Mucosa of rectum (tissue), 2 donors: Measurements from ENCODE around the gene SLC25A39.
A peak's percentile ranks its signal among the peaks of the same experiment; 100 is the strongest.

Source experiments
- H3K27ac ChIP-seq, 2 donors: one replicate each; pipeline ENCODE4 v1.7.0; 2013; ENCODE audit warnings: inconsistent platforms in 2 of 2, low read depth in 2 of 2, low read length in 2 of 2
- H3K27me3 ChIP-seq, 2 donors: one replicate each; pipeline ENCODE4 v1.7.0; 2013; ENCODE audit warnings: low read length in 2 of 2; ENCODE audit not compliant: control insufficient read depth in 2 of 2, insufficient read depth in 2 of 2
- H3K36me3 ChIP-seq, 2 donors: one replicate each; pipeline ENCODE4 v1.7.0; 2013; ENCODE audit warnings: low read length in 2 of 2; ENCODE audit not compliant: control insufficient read depth in 2 of 2, insufficient read depth in 2 of 2
- H3K4me1 ChIP-seq, 2 donors: one replicate each; pipeline ENCODE4 v1.7.0; 2013; ENCODE audit warnings: low read length in 2 of 2, mild to moderate bottlenecking in 1 of 2; ENCODE audit not compliant: control insufficient read depth in 2 of 2, insufficient read depth in 2 of 2
- H3K4me3 ChIP-seq, 2 donors: one replicate each; pipeline ENCODE4 v1.7.0; 2013; ENCODE audit warnings: low read length in 2 of 2
- H3K9ac ChIP-seq, 2 donors: one replicate each; pipeline ENCODE4 v1.7.0; 2013; ENCODE audit warnings: low read length in 2 of 2, low read depth in 1 of 2, mild to moderate bottlenecking in 1 of 2
- H3K9me3 ChIP-seq, 2 donors: one replicate each; pipeline ENCODE4 v1.7.0; 2013; ENCODE audit warnings: low read length in 2 of 2; ENCODE audit not compliant: control insufficient read depth in 2 of 2
- donor health status: healthy.
- donor health status: Normal muscosa, but diverticular disease.

Gene SLC25A39

GRCh38 chr17:44353672-44354331 lies 29.2 kb upstream of the SLC25A39 start:
- H3K27ac ChIP-seq = no peak overlapping the region
- peaks cover 0 to 3% of the 10 kb centered on the region in 2 donors for H3K27me3 ChIP-seq
- H3K4me1 ChIP-seq = no peaks in the 10 kb centered on the region
- peak overlapping the region; percentile 43 to 44 for H3K4me3 ChIP-seq
- H3K9me3 ChIP-seq = no peaks in the 10 kb centered on the region
- peaks cover 33 to 38% of the 10 kb centered on the region in 2 donors for H3K36me3 ChIP-seq
- H3K9ac ChIP-seq = no peak overlapping the region

DNA sequence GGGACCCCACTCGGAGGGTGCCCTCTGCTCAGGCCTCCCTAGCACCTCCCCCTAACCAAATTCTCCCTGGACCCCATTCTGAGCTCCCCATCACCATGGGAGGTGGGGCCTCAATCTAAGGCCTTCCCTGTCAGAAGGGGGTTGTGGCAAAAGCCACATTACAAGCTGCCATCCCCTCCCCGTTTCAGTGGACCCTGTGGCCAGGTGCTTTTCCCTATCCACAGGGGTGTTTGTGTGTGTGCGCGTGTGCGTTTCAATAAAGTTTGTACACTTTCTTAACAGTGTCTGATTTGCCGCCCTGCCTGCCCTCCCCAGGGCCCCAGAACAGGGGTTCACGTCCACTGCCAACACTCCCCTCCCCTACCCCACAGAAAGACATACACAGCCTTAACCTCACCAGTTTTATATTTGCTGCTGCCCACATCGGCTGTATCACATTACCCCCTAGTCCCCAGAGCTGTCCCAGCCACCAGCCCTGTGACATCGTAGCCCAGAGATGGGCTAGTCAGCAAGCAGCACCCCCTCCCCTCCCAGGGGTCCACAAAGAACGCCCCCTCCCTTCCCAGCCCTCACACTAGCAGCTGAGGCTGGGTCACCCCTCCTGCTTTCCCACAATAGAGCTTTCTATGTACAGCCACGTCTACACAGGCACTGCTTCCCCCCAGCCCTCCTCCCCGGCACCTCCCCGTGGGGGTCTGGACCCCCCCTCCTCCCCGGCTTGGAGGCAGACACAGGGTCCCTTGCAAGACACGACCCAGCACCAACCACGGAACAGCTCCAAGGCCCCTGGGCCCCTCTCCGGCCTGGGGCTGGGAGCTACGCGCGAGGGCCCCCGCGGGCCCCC lies 28.4 kb upstream of the SLC25A39 start:
- Histone ChIP-seq H3K9ac (no peak overlapping the region), H3K4me1 (no peaks in the 10 kb centered on the region)

GRCh38 chr17:44351961-44352827 lies 27.6 kb upstream of the SLC25A39 start:
- no peaks in the 10 kb centered on the region for H3K27me3 ChIP-seq
- H3K36me3 ChIP-seq = peaks cover 33 to 39% of the 10 kb centered on the region in 2 donors
- no peak overlapping the region for H3K27ac ChIP-seq
- no peak overlapping the region for H3K4me3 ChIP-seq
- H3K9ac ChIP-seq = no peak overlapping the region
- H3K4me1 ChIP-seq = no peaks in the 10 kb centered on the region
- no peaks in the 10 kb centered on the region for H3K9me3 ChIP-seq

More for the DNA sequence above, 28.4 kb upstream of the SLC25A39 start:
- Histone ChIP-seq H3K36me3 (peaks cover 33 to 39% of the 10 kb centered on the region in 2 donors), H3K4me3 (peak overlapping the region; percentile 20 to 43), H3K27me3 (no peaks in the 10 kb centered on the region), H3K27ac (no peak overlapping the region), H3K9me3 (no peaks in the 10 kb centered on the region)

DNA sequence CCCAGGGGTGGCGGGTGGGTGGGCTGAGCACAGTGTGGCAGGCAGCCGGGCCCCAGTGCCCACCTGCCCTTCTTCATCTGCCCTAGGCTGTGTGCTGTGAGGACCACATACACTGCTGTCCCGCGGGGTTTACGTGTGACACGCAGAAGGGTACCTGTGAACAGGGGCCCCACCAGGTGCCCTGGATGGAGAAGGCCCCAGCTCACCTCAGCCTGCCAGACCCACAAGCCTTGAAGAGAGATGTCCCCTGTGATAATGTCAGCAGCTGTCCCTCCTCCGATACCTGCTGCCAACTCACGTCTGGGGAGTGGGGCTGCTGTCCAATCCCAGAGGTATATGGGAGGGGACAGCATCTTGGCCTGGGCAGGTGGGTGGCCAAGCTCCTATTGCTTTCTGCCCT lies 26.8 kb upstream of the SLC25A39 start:
- H3K27me3 ChIP-seq = no peaks in the 10 kb centered on the region
- no peak overlapping the region for H3K27ac ChIP-seq
- H3K9me3 ChIP-seq = no peaks in the 10 kb centered on the region
- H3K4me1 ChIP-seq = peaks cover under 1 to 3% of the 10 kb centered on the region in 2 donors
- H3K9ac ChIP-seq = no peak overlapping the region
- H3K4me3 ChIP-seq = no peak overlapping the region
- H3K36me3 ChIP-seq = peaks cover 33 to 39% of the 10 kb centered on the region in 2 donors

GRCh38 chr17:44350733-44351226 lies 26.2 kb upstream of the SLC25A39 start:
- Histone ChIP-seq H3K9me3 (no peaks in the 10 kb centered on the region), H3K27me3 (no peaks in the 10 kb centered on the region), H3K4me1 (peaks cover 7 to 9% of the 10 kb centered on the region in 2 donors), H3K9ac (no peak overlapping the region), H3K27ac (no peak overlapping the region), H3K4me3 (no peak overlapping the region), H3K36me3 (peaks cover 33 to 39% of the 10 kb centered on the region in 2 donors)

DNA sequence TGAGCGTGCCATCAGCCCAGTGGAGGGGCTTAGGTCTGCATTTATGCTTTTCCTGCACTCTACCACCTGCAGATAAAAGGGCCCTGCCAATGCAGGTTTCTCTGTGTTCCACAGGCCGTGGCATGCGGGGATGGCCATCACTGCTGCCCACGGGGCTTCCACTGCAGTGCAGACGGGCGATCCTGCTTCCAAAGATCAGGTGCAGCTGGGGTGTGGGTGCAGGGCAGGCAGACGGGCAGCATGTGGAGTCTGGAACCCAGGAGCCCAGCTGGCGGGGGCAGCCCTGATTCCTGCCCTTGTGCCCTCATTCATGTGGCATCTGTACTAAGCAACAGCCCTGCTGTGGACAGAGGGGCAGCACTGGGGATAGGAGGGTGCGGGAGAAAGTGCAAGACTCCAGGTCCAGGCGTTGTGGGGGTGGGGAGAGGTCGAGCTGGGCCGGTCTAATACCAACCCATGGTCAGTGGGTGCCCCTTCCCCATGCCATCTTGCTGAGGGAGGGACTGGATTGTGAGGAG lies 25.0 kb upstream of the SLC25A39 start:
- Histone ChIP-seq H3K9ac (no peak overlapping the region), H3K9me3 (no peaks in the 10 kb centered on the region), H3K4me1 (peaks cover 11% of the 10 kb centered on the region in 2 donors), H3K36me3 (peaks cover 33 to 39% of the 10 kb centered on the region in 2 donors), H3K27ac (no peak overlapping the region), H3K27me3 (no peaks in the 10 kb centered on the region), H3K4me3 (no peak overlapping the region)

DNA sequence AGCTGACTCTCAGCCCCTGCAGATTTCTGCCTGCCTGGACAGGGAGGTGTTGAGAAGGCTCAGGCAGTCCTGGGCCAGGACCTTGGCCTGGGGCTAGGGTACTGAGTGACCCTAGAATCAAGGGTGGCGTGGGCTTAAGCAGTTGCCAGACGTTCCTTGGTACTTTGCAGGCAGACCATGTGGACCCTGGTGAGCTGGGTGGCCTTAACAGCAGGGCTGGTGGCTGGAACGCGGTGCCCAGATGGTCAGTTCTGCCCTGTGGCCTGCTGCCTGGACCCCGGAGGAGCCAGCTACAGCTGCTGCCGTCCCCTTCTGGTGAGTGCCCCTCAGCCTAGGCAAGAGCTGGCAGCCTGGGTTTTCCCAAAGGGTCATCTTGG lies 24.4 kb upstream of the SLC25A39 start:
- Histone ChIP-seq H3K36me3 (peaks cover 33 to 39% of the 10 kb centered on the region in 2 donors), H3K27ac (no peak overlapping the region), H3K4me1 (peaks cover 11% of the 10 kb centered on the region in 2 donors), H3K27me3 (no peaks in the 10 kb centered on the region), H3K4me3 (no peak overlapping the region), H3K9ac (no peak overlapping the region), H3K9me3 (no peaks in the 10 kb centered on the region)

- Histone ChIP-seq H3K36me3 (peaks cover 33 to 39% of the 10 kb centered on the region in 2 donors), H3K4me1 (peaks cover 11% of the 10 kb centered on the region in 2 donors), H3K27me3 (no peaks in the 10 kb centered on the region), H3K27ac (no peak overlapping the region), H3K9ac (no peak overlapping the region), H3K9me3 (no peaks in the 10 kb centered on the region), H3K4me3 (no peak overlapping the region)
Observed at GRCh38 chr17:44348234-44348987, 23.8 kb upstream of the SLC25A39 start.
